Measurements from ENCODE around the gene MTHFSD. TPM values are rescaled to one million over a fixed set of nuclear protein-coding genes. Genes with fewer than 3 reads are reported as not detected.

The MTHFSD gene
- total RNA-seq, 4 donors from 2014 or later, result 12.5 to 26.6 (median 19.3) TPM

GRCh38 chr16:86571530-86571915, 16.5 kb upstream of the MTHFSD start:
- H3K27me3 ChIP-seq, result peaks cover 100% of the 10 kb centered on the region
- 35 to 75% methylated on average over 2 to 4 of the region's 10 CpGs for WGBS, 2 donors (ENCODE audit: low coverage in 1 of 2)
- no peaks in the 10 kb centered on the region for H3K36me3 ChIP-seq
- no peak for ATAC-seq
- no peak for TF ChIP-seq CTCF (IDR thresholded peaks at IDR 0.05)
- TF ChIP-seq EP300 (IDR thresholded peaks at IDR 0.05), result no peak
- no peak for TF ChIP-seq POLR2A (IDR thresholded peaks at IDR 0.05)
- TF ChIP-seq POLR2AphosphoS5 (IDR thresholded peaks at IDR 0.05), result no peak
- H3K4me1 ChIP-seq, result peaks cover 0 to 31% (median 4%) of the 10 kb centered on the region in 3 donors
- H3K27ac ChIP-seq, result peak overlapping the region in 1 of 4 donors; percentile 4
- peak overlapping the region in 1 of 2 donors; percentile 3 for H3K4me3 ChIP-seq
- H3K9me3 ChIP-seq, result no peaks in the 10 kb centered on the region

GRCh38 chr16:86570558-86571529, 15.8 kb upstream of the MTHFSD start:
- TF ChIP-seq POLR2A (IDR thresholded peaks at IDR 0.05) (no peak), EP300 (IDR thresholded peaks at IDR 0.05) (no peak), CTCF (IDR thresholded peaks at IDR 0.05) (no peak), POLR2AphosphoS5 (IDR thresholded peaks at IDR 0.05) (no peak)
- peak overlapping the region in 1 of 4 donors; percentile 4 for H3K27ac ChIP-seq
- WGBS, 2 donors (ENCODE audit: low coverage in 1 of 2), result 72 to 85% methylated on average over 17 of the region's 28 CpGs
- no peaks in the 10 kb centered on the region for H3K36me3 ChIP-seq
- peaks cover 0 to 31% (median 4%) of the 10 kb centered on the region in 3 donors for H3K4me1 ChIP-seq
- ATAC-seq, result no peak
- H3K4me3 ChIP-seq, result peak overlapping the region in 1 of 2 donors; percentile 3
- H3K9me3 ChIP-seq, result no peaks in the 10 kb centered on the region
- peaks cover 100% of the 10 kb centered on the region for H3K27me3 ChIP-seq

- H3K9me3 ChIP-seq, result no peaks in the 10 kb centered on the region
- peaks cover 0 to 29% (median 4%) of the 10 kb centered on the region in 3 donors for H3K4me1 ChIP-seq
- peaks cover 100% of the 10 kb centered on the region for H3K27me3 ChIP-seq
- 56 to 78% methylated on average over 11 to 13 of the region's 13 CpGs for WGBS, 2 donors (ENCODE audit: low coverage in 1 of 2)
- H3K36me3 ChIP-seq, result no peaks in the 10 kb centered on the region
- H3K4me3 ChIP-seq, result peak overlapping the region in 1 of 2 donors; percentile 42
- TF ChIP-seq EP300 (IDR thresholded peaks at IDR 0.05) (no peak), POLR2AphosphoS5 (IDR thresholded peaks at IDR 0.05) (no peak), POLR2A (IDR thresholded peaks at IDR 0.05) (no peak), CTCF (IDR thresholded peaks at IDR 0.05) (no peak)
- ATAC-seq, result no peak
- H3K27ac ChIP-seq, result no peak overlapping the region
Observed at GRCh38 chr16:86569701-86570447, 14.8 kb upstream of the MTHFSD start.

GRCh38 chr16:86568677-86569623, 13.9 kb upstream of the MTHFSD start:
- TF ChIP-seq POLR2AphosphoS5 (IDR thresholded peaks at IDR 0.05) (no peak), POLR2A (IDR thresholded peaks at IDR 0.05) (no peak), CTCF (IDR thresholded peaks at IDR 0.05) (no peak), EP300 (IDR thresholded peaks at IDR 0.05) (no peak)

More at GRCh38 chr16:86568677-86569623, 13.9 kb upstream of the MTHFSD start:
- ATAC-seq, result no peak
- H3K27ac ChIP-seq, result peak overlapping the region in 3 of 4 donors; percentile 40 to 69 (median 66)
- peaks cover 100% of the 10 kb centered on the region for H3K27me3 ChIP-seq
- no peaks in the 10 kb centered on the region for H3K36me3 ChIP-seq
- 20 to 40% methylated on average over 8 to 10 of the region's 33 CpGs for whole genome bisulfite sequencing, 2 donors (ENCODE audit: low coverage in 1 of 2)
- H3K4me1 ChIP-seq, result peaks cover 0 to 33% (median 4%) of the 10 kb centered on the region in 3 donors
- no peaks in the 10 kb centered on the region for H3K9me3 ChIP-seq
- peak overlapping the region in 1 of 2 donors; percentile 42 for H3K4me3 ChIP-seq

Data from gastroesophageal sphincter (tissue), 4 donors.